ENCODE results near the gene SLC6A5.

The SLC6A5 gene

DNA sequence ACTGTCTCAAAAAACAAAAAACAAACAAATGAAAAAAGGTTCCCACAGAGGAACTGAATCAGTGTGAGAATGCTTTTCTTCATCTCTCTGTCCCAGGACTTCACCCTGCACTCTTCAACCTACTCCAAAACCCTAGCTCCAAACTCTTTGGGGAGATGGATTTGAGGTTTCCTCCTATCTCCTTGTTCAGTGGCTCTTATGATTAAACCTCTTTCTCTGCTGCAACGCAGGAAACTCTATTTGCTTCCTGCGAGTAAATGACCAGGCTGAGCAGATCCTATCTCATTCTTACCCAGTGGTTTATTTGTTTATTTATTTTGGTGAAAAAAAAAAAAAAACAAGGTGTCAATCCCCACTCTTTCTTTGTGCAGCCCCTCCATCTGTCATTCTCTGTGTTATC, 12.0 kb downstream of the SLC6A5 start:
- Histone ChIP-seq H3K36me3 (no peaks in the 10 kb centered on the region), H3K4me3 (ENCODE audit: low read depth, low read length) (no peak overlapping the region), H3K27me3 (ENCODE audit: insufficient read depth, low read depth, severe bottlenecking) (no peaks in the 10 kb centered on the region), H3K9me3 (ENCODE audit: severe bottlenecking) (no peaks in the 10 kb centered on the region), H3K27ac (no peak overlapping the region)
- TF ChIP-seq, protein P1, sequence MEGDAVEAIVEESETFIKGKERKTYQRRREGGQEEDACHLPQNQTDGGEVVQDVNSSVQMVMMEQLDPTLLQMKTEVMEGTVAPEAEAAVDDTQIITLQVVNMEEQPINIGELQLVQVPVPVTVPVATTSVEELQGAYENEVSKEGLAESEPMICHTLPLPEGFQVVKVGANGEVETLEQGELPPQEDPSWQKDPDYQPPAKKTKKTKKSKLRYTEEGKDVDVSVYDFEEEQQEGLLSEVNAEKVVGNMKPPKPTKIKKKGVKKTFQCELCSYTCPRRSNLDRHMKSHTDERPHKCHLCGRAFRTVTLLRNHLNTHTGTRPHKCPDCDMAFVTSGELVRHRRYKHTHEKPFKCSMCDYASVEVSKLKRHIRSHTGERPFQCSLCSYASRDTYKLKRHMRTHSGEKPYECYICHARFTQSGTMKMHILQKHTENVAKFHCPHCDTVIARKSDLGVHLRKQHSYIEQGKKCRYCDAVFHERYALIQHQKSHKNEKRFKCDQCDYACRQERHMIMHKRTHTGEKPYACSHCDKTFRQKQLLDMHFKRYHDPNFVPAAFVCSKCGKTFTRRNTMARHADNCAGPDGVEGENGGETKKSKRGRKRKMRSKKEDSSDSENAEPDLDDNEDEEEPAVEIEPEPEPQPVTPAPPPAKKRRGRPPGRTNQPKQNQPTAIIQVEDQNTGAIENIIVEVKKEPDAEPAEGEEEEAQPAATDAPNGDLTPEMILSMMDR (IDR thresholded peaks at IDR 0.05; ENCODE audit: low read depth, low read length), result no peak
- DNase-seq, result no peak

DNA sequence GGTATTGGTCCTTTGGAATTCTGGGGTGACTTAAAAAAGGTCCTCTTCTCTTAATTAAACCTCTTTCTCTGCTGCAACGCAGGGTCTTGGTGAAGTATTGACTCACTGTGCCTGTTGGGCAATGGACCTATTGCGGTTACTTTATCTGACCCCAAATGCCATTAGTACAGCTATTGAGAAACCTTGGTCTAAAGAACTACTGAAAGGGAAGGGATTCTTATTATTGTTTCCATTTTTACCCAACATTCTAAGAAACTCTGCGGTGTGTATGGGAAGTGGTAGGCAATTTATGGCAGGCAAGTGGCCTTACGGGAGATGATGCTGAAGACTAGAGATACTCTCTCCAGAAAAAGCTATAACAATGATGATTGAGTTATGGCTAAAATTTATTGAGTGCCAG, 12.5 kb downstream of the SLC6A5 start:
- H3K27ac ChIP-seq, result no peak overlapping the region
- no peaks in the 10 kb centered on the region for H3K36me3 ChIP-seq
- no peaks in the 10 kb centered on the region for H3K9me3 ChIP-seq (ENCODE audit: severe bottlenecking)
- TF ChIP-seq, protein P1 (IDR thresholded peaks at IDR 0.05; ENCODE audit: low read depth, low read length), result no peak
- DNase-seq, result no peak
- H3K4me3 ChIP-seq (ENCODE audit: low read depth, low read length), result no peak overlapping the region
- no peaks in the 10 kb centered on the region for H3K27me3 ChIP-seq (ENCODE audit: insufficient read depth, low read depth, severe bottlenecking)

DNA sequence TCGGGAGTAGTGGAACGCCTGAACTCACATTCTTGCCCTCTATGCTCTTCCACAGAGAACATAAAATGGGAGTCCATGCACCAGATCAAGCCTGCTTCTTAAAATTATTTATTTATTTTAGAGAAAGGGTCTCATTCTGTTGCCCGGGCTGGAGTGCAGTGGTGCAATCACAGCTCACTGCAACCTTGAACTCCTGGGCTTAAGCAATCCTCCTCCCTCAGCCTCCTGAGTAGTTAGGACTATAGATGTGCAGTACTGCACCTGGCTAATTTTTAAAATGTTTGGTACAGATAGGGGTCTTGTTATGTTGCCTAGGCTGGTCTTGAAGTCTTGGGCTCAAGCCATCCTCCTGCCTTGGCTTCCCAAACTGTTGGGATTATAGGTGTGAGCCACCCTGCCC, 13.0 kb downstream of the SLC6A5 start:
- no peaks in the 10 kb centered on the region for H3K36me3 ChIP-seq
- no peak for DNase-seq
- TF ChIP-seq, protein P1 (IDR thresholded peaks at IDR 0.05; ENCODE audit: low read depth, low read length), result no peak

DNA sequence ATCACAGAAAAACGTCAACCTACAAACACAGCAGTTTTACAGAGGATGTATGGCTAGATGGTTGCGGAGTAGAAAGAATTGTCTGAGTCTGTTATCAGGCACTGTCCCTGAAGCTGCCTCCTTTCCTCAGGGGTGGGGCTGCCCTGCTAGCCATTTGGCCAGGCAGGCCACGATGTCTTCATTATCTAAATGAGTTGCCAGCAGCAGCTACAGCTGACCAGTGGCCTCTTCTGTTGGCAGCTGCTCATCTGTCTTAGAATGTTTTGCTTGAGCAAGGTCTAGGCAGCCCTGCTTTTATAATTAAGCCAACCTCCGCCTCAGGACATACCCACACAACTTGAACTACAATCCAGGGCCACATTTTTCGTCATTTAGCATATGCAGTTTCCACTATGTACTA, 17.5 kb downstream of the SLC6A5 start:
- H3K9me3 ChIP-seq (ENCODE audit: severe bottlenecking), result no peaks in the 10 kb centered on the region
- peak overlapping the region; percentile 57 for H3K27ac ChIP-seq
- no peaks in the 10 kb centered on the region for H3K27me3 ChIP-seq (ENCODE audit: insufficient read depth, low read depth, severe bottlenecking)
- TF ChIP-seq, protein P1 (IDR thresholded peaks at IDR 0.05; ENCODE audit: low read depth, low read length), result no peak
- no peaks in the 10 kb centered on the region for H3K36me3 ChIP-seq
- no peak overlapping the region for H3K4me3 ChIP-seq (ENCODE audit: low read depth, low read length)
- DNase-seq, result peak; percentile 55

More for the DNA sequence above, 13.0 kb downstream of the SLC6A5 start:
- no peak overlapping the region for H3K27ac ChIP-seq
- no peak overlapping the region for H3K4me3 ChIP-seq (ENCODE audit: low read depth, low read length)
- no peaks in the 10 kb centered on the region for H3K9me3 ChIP-seq (ENCODE audit: severe bottlenecking)
- H3K27me3 ChIP-seq (ENCODE audit: insufficient read depth, low read depth, severe bottlenecking), result no peaks in the 10 kb centered on the region

DNA sequence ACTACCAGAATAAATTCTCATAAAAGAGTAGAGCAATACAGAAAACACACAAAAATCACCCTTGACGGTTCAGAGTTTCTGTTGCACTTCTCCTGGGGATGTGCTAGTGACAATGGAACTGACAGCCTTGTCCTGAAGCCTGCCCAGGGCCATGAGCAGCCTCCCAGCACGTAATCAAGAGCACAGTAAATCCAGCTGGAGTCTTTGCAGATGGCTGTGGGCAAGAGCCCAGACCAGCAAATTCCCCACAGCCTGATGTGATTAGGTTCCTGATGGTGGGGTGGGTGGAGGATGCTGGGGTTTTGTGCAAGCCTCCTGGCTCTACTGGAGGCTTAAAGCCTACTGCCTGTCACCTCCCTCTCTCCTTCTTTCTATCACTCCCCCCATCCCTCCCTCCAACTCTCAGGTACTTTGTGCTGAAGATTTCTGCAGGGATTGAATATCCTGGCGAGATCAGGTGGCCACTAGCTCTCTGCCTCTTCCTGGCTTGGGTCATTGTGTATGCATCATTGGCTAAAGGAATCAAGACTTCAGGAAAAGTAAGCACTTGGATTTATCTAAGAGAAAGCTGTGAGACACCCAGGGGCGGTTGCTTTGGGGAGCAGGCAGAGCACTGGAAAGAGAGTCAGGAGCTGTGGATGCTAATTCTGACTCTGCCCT, 18.1 kb downstream of the SLC6A5 start:
- H3K9me3 ChIP-seq (ENCODE audit: severe bottlenecking), result no peaks in the 10 kb centered on the region
- TF ChIP-seq, protein P1 (IDR thresholded peaks at IDR 0.05; ENCODE audit: low read depth, low read length), result no peak
- H3K36me3 ChIP-seq, result no peaks in the 10 kb centered on the region
- peak overlapping the region; percentile 57 for H3K27ac ChIP-seq
- no peaks in the 10 kb centered on the region for H3K27me3 ChIP-seq (ENCODE audit: insufficient read depth, low read depth, severe bottlenecking)
- no peak overlapping the region for H3K4me3 ChIP-seq (ENCODE audit: low read depth, low read length)
- peak; percentile 74 for DNase-seq

DNA sequence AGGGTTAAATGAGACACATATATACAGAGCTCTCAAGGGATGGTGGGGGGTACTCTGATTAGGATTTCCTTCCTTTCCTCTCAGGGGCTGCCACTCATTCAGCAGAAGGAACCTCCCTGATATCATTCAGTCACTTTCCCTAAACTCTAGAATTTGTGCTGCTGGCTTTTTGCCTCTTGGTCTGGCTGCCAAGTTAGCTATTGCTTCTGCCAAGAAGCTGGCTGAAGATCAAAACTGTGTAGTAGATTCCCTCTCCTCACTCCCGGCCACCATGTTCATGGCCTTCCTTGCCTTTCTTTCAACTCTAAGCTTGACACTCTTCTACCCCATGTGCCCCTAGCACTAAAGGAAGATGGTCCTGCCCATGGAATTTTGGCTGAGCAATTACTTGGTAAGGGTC, 18.7 kb downstream of the SLC6A5 start:
- no peaks in the 10 kb centered on the region for H3K27me3 ChIP-seq (ENCODE audit: insufficient read depth, low read depth, severe bottlenecking)
- DNase-seq, result no peak
- no peaks in the 10 kb centered on the region for H3K9me3 ChIP-seq (ENCODE audit: severe bottlenecking)
- H3K27ac ChIP-seq, result no peak overlapping the region
- TF ChIP-seq, protein P1 (IDR thresholded peaks at IDR 0.05; ENCODE audit: low read depth, low read length), result no peak
- H3K4me3 ChIP-seq (ENCODE audit: low read depth, low read length), result no peak overlapping the region
- no peaks in the 10 kb centered on the region for H3K36me3 ChIP-seq
